GM21515 (cell line): ENCODE data around the gene TMTC1.

ENCODE experiments used
- ATAC-seq: cut with Tn5 transposase; IDR thresholded peaks from one replicate; pipeline ENCODE4 v1.9.1; 2021; ENCODE audit not compliant: unreplicated experiment

The TMTC1 gene

GRCh38 chr12:29486972-29487371 lies 296.8 kb downstream of the TMTC1 start:
- ATAC-seq = no peak

- ATAC-seq = no peak
These were observed 320.5 kb downstream of the TMTC1 start for GRCh38 chr12:29463198-29463597.

GRCh38 chr12:29460082-29460481 lies 323.7 kb downstream of the TMTC1 start:
- ATAC-seq = no peak

- no peak for ATAC-seq
These were observed 328.7 kb downstream of the TMTC1 start for GRCh38 chr12:29455087-29455486.

GRCh38 chr12:29451888-29452287 lies 331.9 kb downstream of the TMTC1 start:
- ATAC-seq = no peak
